HG02840 (cell line): ENCODE data around the gene HCRTR1.

Source experiments
- ATAC-seq: cut with Tn5 transposase; IDR thresholded peaks from one replicate; pipeline ENCODE4 v1.9.1; 2021; ENCODE audit warnings: mild to moderate bottlenecking, moderate library complexity, moderate number of reproducible peaks; ENCODE audit not compliant: unreplicated experiment, low FRiP score

HCRTR1 gene

DNA sequence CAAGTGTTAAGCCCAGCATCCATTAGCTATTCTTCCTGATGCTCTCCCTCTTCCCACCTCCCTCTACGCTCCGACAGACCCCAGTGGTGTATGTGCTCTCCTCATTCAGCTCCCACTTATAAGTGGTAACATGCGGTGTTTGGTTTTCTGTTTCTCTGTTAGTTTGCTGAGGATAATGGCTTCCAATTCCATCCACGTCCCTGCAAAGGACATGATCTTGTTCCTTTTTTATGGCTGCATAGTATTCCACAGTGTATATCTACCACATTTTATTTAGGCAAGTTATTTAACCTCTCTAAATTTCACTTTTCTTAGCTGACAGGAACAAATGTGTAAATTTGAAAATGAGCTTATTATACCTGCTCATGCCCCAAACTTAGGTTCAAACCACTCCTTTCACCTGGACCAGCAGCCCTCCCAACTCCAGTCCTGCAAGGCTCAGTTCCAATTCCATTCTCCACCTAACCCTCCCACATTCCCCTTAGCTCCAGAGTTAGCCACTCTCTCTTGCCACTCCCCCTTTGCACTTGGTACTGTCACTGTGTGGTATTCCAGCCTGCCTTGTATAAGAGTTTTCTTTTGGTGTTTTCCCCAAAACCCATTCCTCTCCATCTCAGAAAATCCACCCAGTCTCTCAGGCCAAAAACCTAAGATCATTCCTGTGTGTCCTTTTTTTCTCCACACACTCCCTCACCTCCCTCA is 28.9 kb downstream of the HCRTR1 start:
- ATAC-seq, result no peak

DNA sequence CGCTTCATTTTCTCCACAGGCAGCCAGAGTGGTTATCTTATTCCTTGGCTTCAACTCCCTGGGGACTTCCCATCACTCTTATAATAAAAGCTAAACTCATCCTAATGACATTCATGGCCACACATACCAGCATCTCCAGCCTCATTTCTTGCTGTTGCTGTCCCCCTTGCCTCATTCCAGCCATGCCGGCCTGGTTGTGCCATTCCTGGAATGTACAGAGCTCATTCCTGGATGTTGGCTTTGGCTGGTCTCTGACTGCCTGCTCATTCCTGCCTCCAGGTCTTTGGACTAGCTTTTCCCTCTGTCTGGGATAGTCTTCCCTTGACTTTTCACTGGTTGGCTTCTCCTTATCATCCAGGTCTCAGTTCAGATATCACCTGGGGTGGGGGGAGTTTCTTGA is 29.6 kb downstream of the HCRTR1 start:
- ATAC-seq, result no peak

DNA sequence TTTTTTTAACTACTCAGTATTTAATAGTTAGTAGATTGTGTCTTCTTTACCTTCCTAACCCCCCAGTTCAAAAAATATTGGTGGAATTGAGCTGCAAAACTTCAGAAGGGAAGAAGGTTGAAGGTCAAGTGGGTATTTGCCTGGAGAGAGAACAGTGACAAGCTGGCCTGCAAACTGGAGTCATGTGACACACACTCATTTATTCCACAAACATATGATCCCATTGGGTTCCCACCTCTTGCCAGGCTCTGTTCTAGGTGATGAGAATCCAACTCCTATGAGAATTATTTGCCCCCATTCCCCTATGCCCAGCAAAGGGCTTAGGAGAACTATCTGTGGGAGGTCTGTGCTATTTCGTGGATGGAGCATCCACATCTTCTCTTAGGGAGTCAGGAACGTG is 30.7 kb downstream of the HCRTR1 start:
- no peak for ATAC-seq

- ATAC-seq, result no peak
Measured at GRCh38 chr1:31648641-31649357, 31.3 kb downstream of the HCRTR1 start.

DNA sequence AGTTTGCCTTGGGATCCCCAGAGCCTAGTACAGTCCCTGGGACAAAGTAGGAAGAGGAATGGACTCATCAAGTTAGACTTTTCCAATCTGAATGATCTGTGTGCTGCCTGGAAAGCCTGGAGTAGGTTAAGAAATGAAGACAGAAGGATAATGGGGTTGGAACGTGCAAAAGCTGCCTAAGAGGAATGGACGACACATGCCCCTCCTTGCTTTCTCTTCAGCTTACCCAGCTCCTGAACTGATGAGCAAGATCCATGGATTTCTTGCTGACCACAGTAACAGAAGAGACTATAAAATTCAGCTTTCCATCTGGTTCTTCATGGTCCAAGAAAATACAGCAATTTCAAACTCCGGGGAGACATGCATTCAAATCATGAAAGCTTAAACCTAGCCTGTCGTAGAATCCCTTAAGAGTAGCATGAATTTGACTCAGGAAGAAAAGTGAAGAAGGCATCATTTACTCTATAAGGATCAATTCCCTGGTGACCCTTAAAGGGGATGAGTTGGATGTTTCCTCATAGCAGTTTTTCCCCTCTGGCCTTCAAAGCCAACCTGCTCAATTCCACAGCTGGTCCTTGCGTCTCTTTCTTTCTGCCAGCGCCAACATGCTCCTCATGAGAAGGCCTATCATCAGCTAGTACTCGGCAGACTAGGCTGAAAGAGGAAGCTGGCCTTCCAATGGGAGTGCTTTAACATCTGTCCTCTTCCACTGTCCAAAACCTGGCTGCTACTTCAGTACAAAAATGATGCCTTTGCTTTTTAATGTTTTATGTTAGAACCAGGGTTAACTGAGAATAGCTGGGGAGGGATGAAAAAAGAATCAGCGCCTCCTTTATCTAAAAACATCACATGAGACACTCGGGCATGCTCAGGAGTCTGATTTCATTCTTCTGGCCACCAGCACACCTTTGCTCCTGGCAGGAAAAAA is 32.9 kb downstream of the HCRTR1 start:
- ATAC-seq, result no peak

DNA sequence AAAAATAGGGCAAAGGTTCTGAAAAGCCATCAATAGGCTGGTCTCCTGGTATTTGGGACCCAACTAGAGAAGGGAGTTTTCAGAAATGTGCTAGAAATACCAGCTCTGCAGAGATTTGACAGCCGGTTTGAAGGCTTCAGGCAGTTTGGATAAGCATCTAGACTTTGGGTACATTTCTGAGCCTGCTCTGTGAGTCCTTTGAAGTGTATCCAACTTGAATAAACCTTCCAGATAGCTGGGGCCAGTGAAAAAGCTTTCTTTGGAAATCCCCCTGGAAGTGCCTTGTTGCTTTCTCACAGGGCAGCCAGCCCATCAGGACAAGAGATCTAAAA is 33.6 kb downstream of the HCRTR1 start:
- no peak for ATAC-seq

- ATAC-seq, result no peak
Measured at GRCh38 chr1:31651766-31652165, 34.3 kb downstream of the HCRTR1 start.

DNA sequence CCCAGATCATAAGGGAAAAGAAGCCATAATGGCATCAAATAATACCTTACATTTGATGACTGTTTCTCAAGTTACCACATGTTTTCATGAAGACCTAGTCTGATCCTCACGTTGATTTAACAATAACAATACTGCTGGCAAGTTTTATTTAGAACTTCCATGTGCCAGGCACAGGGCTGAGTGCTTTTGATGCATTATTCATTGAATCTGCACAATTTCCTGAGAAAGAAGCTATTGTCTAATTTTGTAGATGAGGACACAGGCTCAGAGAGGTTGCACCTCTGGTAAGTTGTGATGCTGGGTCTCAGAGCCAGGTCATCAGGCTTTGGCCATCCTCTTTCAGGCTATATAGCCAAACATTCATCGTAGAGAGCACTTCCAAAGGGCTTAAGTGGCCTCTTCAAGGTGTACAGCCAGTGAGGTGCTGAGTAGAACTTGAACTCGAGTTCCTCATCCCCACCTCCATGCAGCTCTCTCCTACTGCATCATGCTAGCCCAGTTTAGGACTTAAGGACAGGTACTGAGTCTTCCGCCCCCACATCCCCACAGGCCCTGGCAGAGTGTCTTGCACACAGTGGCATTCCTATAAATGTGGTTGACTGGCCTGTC is 35.5 kb downstream of the HCRTR1 start:
- no peak for ATAC-seq

- no peak for ATAC-seq
Measured at GRCh38 chr1:31653717-31654473, 36.4 kb downstream of the HCRTR1 start.

GRCh38 chr1:31654474-31654776 is 36.9 kb downstream of the HCRTR1 start:
- ATAC-seq, result no peak

GRCh38 chr1:31655104-31655503 is 37.6 kb downstream of the HCRTR1 start:
- no peak for ATAC-seq

- ATAC-seq, result no peak
Measured at GRCh38 chr1:31655756-31656155, 38.3 kb downstream of the HCRTR1 start.

- no peak for ATAC-seq
Measured at GRCh38 chr1:31657020-31657804, 39.7 kb downstream of the HCRTR1 start.

GRCh38 chr1:31657972-31658510 is 40.6 kb downstream of the HCRTR1 start:
- ATAC-seq, result no peak

DNA sequence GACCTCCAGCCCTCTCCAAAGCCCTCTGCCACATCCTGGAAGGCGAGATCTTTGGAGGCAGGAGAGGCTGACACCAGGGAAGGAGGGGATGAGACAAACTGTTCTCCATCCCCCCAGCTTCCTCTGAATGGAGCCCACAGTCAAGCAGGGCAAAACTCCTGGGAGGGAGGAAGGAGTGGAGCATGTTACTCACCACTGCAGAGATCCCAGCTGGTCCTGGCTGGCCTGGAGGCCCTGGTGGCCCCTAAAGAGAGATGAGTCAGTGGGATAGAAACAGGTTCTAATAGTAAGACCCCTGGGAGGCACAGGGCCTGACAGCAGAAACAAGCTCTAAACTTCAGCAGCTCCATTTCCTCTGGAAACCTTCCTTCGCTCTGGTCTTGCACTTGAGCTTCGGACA is 41.2 kb downstream of the HCRTR1 start:
- no peak for ATAC-seq

- no peak for ATAC-seq
Measured at GRCh38 chr1:31659889-31660288, 42.4 kb downstream of the HCRTR1 start.

- no peak for ATAC-seq
Measured at GRCh38 chr1:31660871-31661455, 43.5 kb downstream of the HCRTR1 start.

GRCh38 chr1:31661856-31662255 is 44.4 kb downstream of the HCRTR1 start:
- no peak for ATAC-seq

GRCh38 chr1:31662463-31662862 is 45.0 kb downstream of the HCRTR1 start:
- no peak for ATAC-seq
